NCI-H2107 treated with DMSO at 0.1 percent for 48 hours (cell line): Measurements from ENCODE around the gene TACR1.
A peak's percentile ranks its signal among the peaks of the same experiment; 100 is the strongest.
"Not testable (repeated sequence)": the region's sequence is repeated elsewhere in the genome, so short reads cannot be mapped to it uniquely, and the experiment has no call there.

Experiments used
- DNase-seq: peaks from one replicate; lab custom pipeline; 2025; ENCODE audit not compliant: unreplicated experiment; lab: John Stamatoyannopoulos, UW

The TACR1 gene

DNA sequence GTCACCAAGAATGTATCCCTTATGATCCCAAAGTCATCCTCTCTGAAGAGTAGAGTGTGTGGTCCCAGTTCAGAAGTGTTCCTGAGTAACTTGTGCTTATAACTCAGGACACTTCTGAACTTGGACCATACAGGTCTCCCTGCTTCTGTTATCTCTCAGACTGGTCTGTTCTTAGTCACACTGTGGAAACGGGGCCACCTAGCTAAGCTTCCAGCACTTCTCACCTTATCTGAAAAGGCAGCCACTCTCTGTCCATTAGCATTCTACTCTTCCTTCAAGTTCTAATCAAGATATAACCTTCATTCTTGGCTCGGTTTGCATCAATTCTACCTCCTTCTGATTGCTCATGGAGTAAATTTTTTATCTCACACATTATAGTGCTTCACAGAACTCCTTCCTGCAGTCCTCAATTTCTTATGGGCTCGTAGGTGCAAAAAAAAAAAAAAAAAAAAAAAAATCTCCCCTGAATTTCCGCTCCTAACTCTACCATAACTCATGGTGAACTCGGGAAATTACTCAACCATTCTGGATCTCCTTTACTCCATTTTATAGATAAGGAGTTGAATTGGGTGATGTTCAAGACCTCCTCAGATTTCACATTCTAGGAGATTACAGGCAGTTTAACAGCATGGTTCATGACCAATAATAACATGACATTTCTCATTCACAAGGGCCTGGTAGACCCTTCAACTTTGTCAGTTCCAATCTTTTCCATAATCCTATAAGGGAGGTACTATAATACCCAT, 108.4 kb downstream of the TACR1 start:
- DNase-seq, result no peak

GRCh38 chr2:75089471-75089870, 109.8 kb downstream of the TACR1 start:
- no peak for DNase-seq

DNA sequence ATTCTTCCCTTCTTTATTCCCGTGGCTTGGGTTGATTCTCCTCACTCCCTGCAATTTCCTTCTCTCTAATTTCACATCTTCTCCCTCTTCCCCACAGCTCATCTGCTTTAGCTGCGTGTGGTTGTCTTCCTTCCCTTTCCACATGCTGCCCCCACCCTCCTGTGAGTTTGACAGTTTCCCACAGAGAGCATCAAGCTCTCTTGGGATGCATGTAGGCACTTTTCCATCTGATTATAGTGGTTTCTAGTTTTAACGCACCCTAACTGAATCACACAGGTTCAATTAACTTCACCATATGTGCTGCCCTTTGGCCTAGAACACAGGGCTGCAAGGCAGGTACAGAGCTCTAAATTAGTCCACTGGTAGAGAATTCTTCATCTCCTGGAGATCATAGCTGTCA, 110.5 kb downstream of the TACR1 start:
- DNase-seq, result no peak

GRCh38 chr2:75087736-75088135, 111.6 kb downstream of the TACR1 start:
- DNase-seq, result no peak

DNA sequence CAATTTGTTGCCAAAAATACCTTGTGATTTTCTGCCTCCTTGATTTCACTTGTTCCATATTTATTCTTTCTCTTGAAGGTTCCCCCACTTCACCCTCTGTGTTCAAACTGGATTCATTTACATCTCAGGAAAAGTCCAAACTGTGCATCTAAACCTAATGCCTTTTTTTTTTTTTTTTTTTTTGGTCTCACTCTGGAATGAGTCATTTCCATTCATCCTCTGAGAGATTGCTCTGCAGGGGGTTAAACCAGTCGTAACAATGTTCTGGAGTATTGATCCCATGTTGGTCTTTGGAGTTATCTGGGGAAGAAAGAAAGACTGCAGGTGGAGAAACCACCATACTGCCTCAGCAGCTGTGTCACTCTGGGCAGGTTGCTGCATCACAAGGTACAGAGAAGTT, 119.7 kb downstream of the TACR1 start:
- DNase-seq, result peak; percentile 54

DNA sequence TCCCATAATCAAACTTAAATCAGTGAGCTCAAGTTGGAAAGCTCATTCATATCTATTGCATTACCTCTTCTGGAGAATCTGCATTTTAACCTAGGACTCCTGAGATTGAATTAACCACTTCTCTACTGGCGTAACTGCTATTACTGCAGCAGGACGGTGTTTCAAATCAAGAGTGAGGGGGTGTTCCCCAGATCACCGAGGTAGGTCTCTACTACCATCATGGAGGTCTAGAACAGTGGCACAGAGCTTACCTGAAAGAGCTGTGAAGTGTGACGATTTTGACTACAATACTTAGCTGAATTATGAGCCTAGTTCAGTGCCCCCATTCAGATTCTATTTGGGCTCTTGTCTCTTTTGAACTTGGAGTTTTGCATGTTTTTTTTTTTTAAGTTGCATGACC, 121.4 kb downstream of the TACR1 start:
- no peak for DNase-seq

- DNase-seq, result peak; percentile 96
Measured at GRCh38 chr2:75076088-75076487, 123.2 kb downstream of the TACR1 start.

DNA sequence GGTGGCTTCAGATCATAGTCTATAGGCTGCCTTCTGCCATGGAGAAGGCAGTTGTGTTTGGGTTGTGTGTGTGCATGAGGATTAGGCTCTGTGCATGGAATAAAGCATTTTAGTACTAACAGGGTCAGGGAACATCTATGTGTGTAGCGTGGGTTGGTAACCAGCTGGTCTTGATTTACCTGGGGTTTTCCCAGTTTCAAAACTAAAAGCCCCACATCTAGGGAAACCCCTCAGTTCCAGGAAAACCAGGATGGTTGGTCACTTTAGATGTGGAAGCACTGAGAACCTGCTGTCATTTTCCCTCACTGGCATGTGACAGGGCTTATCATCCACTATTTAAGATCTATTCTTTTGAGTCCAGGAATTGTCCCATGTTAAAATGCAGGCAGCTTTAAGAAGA, 124.6 kb downstream of the TACR1 start:
- no peak for DNase-seq

- no peak for DNase-seq
Measured at GRCh38 chr2:75074228-75074627, 125.1 kb downstream of the TACR1 start.

DNA sequence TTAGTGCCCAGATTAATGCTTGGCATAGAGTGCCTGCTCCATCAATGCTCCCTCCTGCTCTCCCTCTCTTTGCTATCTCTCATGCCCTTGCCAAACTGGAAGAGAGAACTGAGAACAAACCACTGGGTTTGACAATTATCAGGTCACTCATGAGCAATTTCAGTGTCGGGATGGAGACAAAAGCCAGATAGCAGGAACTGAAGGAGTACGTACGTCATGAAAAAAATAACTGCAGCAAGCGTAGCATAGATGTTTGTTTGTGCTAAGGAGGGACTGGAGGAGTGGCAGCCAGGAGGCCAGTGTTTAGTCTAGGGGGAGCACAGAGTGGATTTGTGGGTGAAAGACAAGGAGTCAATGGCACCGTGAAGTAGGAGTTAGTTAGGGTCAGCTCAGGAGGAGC, 127.6 kb downstream of the TACR1 start:
- DNase-seq, result no peak

GRCh38 chr2:75068546-75068945, 130.8 kb downstream of the TACR1 start:
- DNase-seq, result no peak

- DNase-seq, result no peak
Measured at GRCh38 chr2:75067506-75067905, 131.8 kb downstream of the TACR1 start.

GRCh38 chr2:75066121-75066902, 133.0 kb downstream of the TACR1 start:
- DNase-seq, result no peak

GRCh38 chr2:75065402-75066008, 133.8 kb downstream of the TACR1 start:
- DNase-seq, result no peak

DNA sequence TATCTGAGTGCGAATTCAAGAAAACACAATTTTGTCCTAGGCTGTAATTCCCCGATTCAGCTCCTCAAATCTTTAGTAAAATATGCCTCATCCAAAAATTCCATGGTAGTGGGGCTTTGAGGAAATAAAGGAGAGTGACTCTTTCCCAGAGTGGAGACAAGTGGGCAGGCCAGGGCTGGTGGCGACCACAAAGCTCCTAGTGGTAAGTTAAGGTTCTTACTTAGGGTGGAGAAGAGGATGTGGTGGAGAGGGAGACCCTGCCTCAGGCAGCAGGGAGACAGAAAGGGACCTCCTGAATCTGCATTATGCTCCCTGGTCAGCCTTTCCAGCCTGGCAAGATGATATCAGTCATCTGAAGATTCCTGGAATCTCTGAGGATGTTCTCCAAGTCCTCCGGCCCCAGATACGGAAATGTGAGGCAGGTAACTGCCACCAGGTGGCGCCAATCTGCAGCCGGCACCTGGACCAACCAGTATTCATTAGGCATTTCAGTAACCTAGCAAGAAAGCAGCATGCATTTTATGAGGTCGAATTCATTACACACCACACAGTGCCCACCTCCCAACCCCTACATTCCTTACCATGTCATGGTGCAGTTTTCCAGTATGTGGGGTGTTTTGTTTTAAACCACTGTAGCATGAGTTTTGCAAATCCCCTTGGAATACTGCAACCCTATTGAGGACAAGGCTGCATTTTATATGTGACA, 134.5 kb downstream of the TACR1 start:
- peak; percentile 14 for DNase-seq

GRCh38 chr2:75063906-75064305, 135.4 kb downstream of the TACR1 start:
- DNase-seq, result no peak

DNA sequence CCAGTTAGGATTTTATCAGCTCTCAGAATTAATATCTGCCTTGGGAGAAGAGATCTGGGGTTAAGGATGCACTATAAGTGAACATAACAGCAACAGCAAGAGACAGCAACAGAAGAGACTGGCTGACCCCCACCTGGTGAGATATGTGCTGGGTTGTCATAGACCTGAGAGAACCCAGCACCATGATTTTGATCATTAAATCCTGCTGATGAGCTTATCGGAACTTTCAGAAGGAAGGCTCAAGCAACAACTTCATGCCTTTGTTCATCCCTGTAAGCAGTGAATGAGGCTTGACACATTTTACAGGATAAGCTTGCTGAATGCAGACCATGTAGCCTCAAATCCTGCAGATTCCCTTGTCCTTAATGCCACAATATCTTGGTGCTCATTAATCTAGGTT, 140.9 kb downstream of the TACR1 start:
- no peak for DNase-seq

DNA sequence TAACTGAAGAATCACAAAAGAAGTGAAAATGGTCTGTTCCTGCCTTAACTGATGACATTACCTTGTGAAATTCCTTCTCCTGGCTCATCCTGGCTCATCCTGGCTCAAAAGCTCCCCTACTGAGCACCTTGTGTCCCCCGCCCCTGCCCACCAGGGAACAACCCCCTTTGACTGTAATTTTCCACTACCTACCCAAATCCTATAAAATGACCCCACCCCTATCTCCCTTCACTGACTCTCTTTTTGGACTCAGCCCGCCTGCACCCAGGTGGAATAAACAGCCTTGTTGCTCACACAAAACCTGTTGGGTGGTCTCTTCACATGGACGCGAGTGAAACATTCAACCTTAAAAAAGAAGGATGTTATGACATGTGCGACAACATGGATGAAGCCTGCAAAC, 142.2 kb downstream of the TACR1 start:
- not testable (repeated sequence) for DNase-seq

- DNase-seq, result no peak
Measured at GRCh38 chr2:75055820-75056675, 143.3 kb downstream of the TACR1 start.

- DNase-seq, result no peak
Measured at GRCh38 chr2:75055142-75055819, 144.0 kb downstream of the TACR1 start.
